Measurements from ENCODE around the gene ALDH1L2. TPM values are rescaled to one million over a fixed set of nuclear protein-coding genes. Genes with fewer than 3 reads are reported as not detected.

Gene ALDH1L2
- total and polyA plus RNA-seq, 9 of the 15 experiments (the other 6 are each of a cell fraction or from before 2014, with no cell fraction given): 1.1 to 9.9 (median 3.8) TPM

- TF ChIP-seq STAT5A (IDR thresholded peaks at IDR 0.05; ENCODE audit: borderline replicate concordance, low read length) (no peak), ZNF24 (IDR thresholded peaks at IDR 0.05) (no peak), SNRNP70 (optimal IDR thresholded peaks at IDR 0.05; ENCODE audit: low read depth, low read length) (no peak), SETDB1 (IDR thresholded peaks at IDR 0.05; ENCODE audit: low read length) (no peak), RBM22 (IDR thresholded peaks at IDR 0.05; ENCODE audit: low read depth, low read length, poor library complexity, severe bottlenecking) (no peak), DMBX1 (CRISPR knock-in tag; IDR thresholded peaks at IDR 0.05; ENCODE audit: borderline replicate concordance) (no peak), POLR2AphosphoS2 (IDR thresholded peaks at IDR 0.05; ENCODE audit: low read length) (no peak), ATF4 (CRISPR knock-in tag; IDR thresholded peaks at IDR 0.05) (no peak), FOS (IDR thresholded peaks at IDR 0.05; ENCODE audit: extremely low read depth, insufficient read length) (no peak), CREB3L1 (IDR thresholded peaks at IDR 0.05; ENCODE audit: borderline replicate concordance, low read depth) (no peak), DLX4 (CRISPR knock-in tag; IDR thresholded peaks at IDR 0.05) (no peak), ETS1 (conservative IDR thresholded peaks at IDR 0.05; ENCODE audit: control insufficient read depth, low read depth, low read length) (no peak; the same call in 1 of the 2 replicates), HES1 (IDR thresholded peaks at IDR 0.05; ENCODE audit: low read depth) (no peak), TEAD1 (CRISPR knock-in tag; IDR thresholded peaks at IDR 0.05) (no peak), ZNF764 (CRISPR knock-in tag; IDR thresholded peaks at IDR 0.05; ENCODE audit: low read depth) (no peak), PCBP1 (IDR thresholded peaks at IDR 0.05; ENCODE audit: low read depth, low read length, poor library complexity, severe bottlenecking) (no peak), ZBTB12 (CRISPR knock-in tag; IDR thresholded peaks at IDR 0.05) (no peak), ZNF445 (CRISPR knock-in tag; IDR thresholded peaks at IDR 0.05; ENCODE audit: low read depth) (no peak), ZNF436 (CRISPR knock-in tag; IDR thresholded peaks at IDR 0.05) (no peak), KLF10 (CRISPR knock-in tag; IDR thresholded peaks at IDR 0.05) (no peak), EGR1 (conservative IDR thresholded peaks at IDR 0.05) (peak; percentile 50; the same call in 1 of the 2 replicates), ZNF324 (CRISPR knock-in tag; IDR thresholded peaks at IDR 0.05) (no peak), NFIC (IDR thresholded peaks at IDR 0.05) (peak; percentile 31; the same call in 1 of the 2 replicates)
These were observed 98.0 kb downstream of the ALDH1L2 start, which contains the start of gene NOPCHAP1 (continued) for GRCh38 chr12:104986022-104986941.

Measured in K562 (cell line).